Parathyroid adenoma (tissue), 2 donors: ENCODE measurements around the gene TMEM9.

Experiments
- H2AFZ ChIP-seq: fragments of 300-600 bp; sonication (generic); one replicate; pipeline ENCODE4 v1.7.0; 2017; ENCODE audit warnings: antibody characterized with exemption, mild to moderate bottlenecking
- H3K27ac ChIP-seq: fragments of 300-600 bp; sonication (generic); one replicate; pipeline ENCODE4 v1.7.0; 2017
- H3K27me3 ChIP-seq: fragments of 300-600 bp; sonication (generic); one replicate; pipeline ENCODE4 v1.7.0; 2017; ENCODE audit warnings: low read length; ENCODE audit not compliant: control insufficient read depth, insufficient read depth
- H3K36me3 ChIP-seq: fragments of 300-600 bp; sonication (generic); one replicate; pipeline ENCODE4 v1.7.0; 2017; ENCODE audit warnings: low read length; ENCODE audit not compliant: control insufficient read depth, insufficient read depth
- H3K4me1 ChIP-seq: fragments of 300-600 bp; sonication (generic); one replicate; pipeline ENCODE4 v1.7.0; 2017; ENCODE audit warnings: control low read depth
- H3K4me2 ChIP-seq: fragments of 300-600 bp; sonication (generic); one replicate; pipeline ENCODE4 v1.7.0; 2017; ENCODE audit warnings: low read length
- H3K4me3 ChIP-seq: fragments of 300-600 bp; sonication (generic); one replicate; pipeline ENCODE4 v1.7.0; 2017; ENCODE audit warnings: low read depth, low read length
- H3K79me2 ChIP-seq: fragments of 300-600 bp; sonication (generic); one replicate; pipeline ENCODE4 v1.7.0; 2017; ENCODE audit warnings: control low read depth
- H3K9ac ChIP-seq: fragments of 300-600 bp; sonication (generic); one replicate; pipeline ENCODE4 v1.7.0; 2017; ENCODE audit warnings: mild to moderate bottlenecking
- H3K9me3 ChIP-seq: fragments of 300-600 bp; sonication (generic); one replicate; pipeline ENCODE4 v1.7.0; 2017; ENCODE audit warnings: low read length; ENCODE audit not compliant: control insufficient read depth
- CTCF ChIP-seq: fragments of 300-600 bp; sonication (generic); IDR thresholded peaks from one replicate; pipeline ENCODE4 v1.7.0; 2017; ENCODE audit warnings: antibody characterized with exemption, mild to moderate bottlenecking
- donor health status: primary hyperparathyroidism.

Gene TMEM9

GRCh38 chr1:201139756-201140155 is 14.5 kb downstream of the TMEM9 start:
- H3K4me3 ChIP-seq = no peak overlapping the region
- H3K36me3 ChIP-seq = no peaks in the 10 kb centered on the region
- H3K9me3 ChIP-seq = no peaks in the 10 kb centered on the region
- H3K9ac ChIP-seq = no peak overlapping the region
- no peaks in the 10 kb centered on the region for H3K27me3 ChIP-seq
- H2AFZ ChIP-seq = no peak overlapping the region
- no peaks in the 10 kb centered on the region for H3K79me2 ChIP-seq
- no peaks in the 10 kb centered on the region for H3K4me1 ChIP-seq
- TF ChIP-seq CTCF = no peak
- H3K27ac ChIP-seq = no peak overlapping the region
- no peak overlapping the region for H3K4me2 ChIP-seq

- Histone ChIP-seq H3K4me1 (no peaks in the 10 kb centered on the region), H3K9me3 (no peaks in the 10 kb centered on the region), H2AFZ (no peak overlapping the region), H3K4me2 (no peak overlapping the region), H3K79me2 (no peaks in the 10 kb centered on the region), H3K27ac (no peak overlapping the region), H3K9ac (no peak overlapping the region), H3K27me3 (no peaks in the 10 kb centered on the region), H3K4me3 (no peak overlapping the region), H3K36me3 (no peaks in the 10 kb centered on the region)
- TF ChIP-seq CTCF = no peak
Measured at GRCh38 chr1:201139306-201139705, 15.0 kb downstream of the TMEM9 start.

- Histone ChIP-seq H3K79me2 (no peaks in the 10 kb centered on the region), H3K4me1 (no peaks in the 10 kb centered on the region), H3K9ac (no peak overlapping the region), H3K36me3 (no peaks in the 10 kb centered on the region), H3K27ac (no peak overlapping the region), H3K9me3 (no peaks in the 10 kb centered on the region), H3K4me2 (no peak overlapping the region), H3K4me3 (no peak overlapping the region), H3K27me3 (no peaks in the 10 kb centered on the region), H2AFZ (no peak overlapping the region)
- TF ChIP-seq CTCF = no peak
Measured at GRCh38 chr1:201138311-201138840, 15.9 kb downstream of the TMEM9 start.

- Histone ChIP-seq H3K27ac (no peak overlapping the region), H3K79me2 (no peaks in the 10 kb centered on the region), H3K27me3 (no peaks in the 10 kb centered on the region), H3K4me1 (no peaks in the 10 kb centered on the region), H3K36me3 (no peaks in the 10 kb centered on the region), H3K9ac (no peak overlapping the region), H3K4me2 (no peak overlapping the region), H2AFZ (no peak overlapping the region), H3K4me3 (no peak overlapping the region), H3K9me3 (no peaks in the 10 kb centered on the region)
- no peak for TF ChIP-seq CTCF
Measured at GRCh38 chr1:201137579-201138310, 16.5 kb downstream of the TMEM9 start.

- Histone ChIP-seq H2AFZ (no peak overlapping the region), H3K79me2 (no peaks in the 10 kb centered on the region), H3K27ac (no peak overlapping the region), H3K4me3 (no peak overlapping the region), H3K9me3 (no peaks in the 10 kb centered on the region), H3K9ac (no peak overlapping the region), H3K36me3 (no peaks in the 10 kb centered on the region), H3K27me3 (no peaks in the 10 kb centered on the region), H3K4me1 (no peaks in the 10 kb centered on the region), H3K4me2 (no peak overlapping the region)
- TF ChIP-seq CTCF = no peak
Measured at GRCh38 chr1:201137024-201137392, 17.3 kb downstream of the TMEM9 start.
